CD4-positive, alpha-beta T cell (primary cell): ENCODE results near the gene PTPRK. TPM values are rescaled to one million over a fixed set of nuclear protein-coding genes. Genes with fewer than 3 reads are reported as not detected.

Source experiments
- ATAC-seq: fragments of 200-7000 bp; cut with Tn5 transposase; one replicate; pipeline ENCODE4 v1.10.0; 2022; ENCODE audit warnings: mild to moderate bottlenecking; ENCODE audit not compliant: poor library complexity
- CTCF ChIA-PET: fragments of 350-600 bp; sonication (Branson Sonifier 250); formaldehyde crosslinking; loops from one replicate; lab custom pipeline; 2021; ENCODE audit warnings: antibody characterized with exemption, inconsistent platforms; lab: Charles Lee
- POLR2A ChIA-PET: fragments of 350-600 bp; sonication (Branson Sonifier 250); formaldehyde crosslinking; loops from one replicate; lab custom pipeline; 2021; ENCODE audit warnings: antibody characterized with exemption, inconsistent platforms; lab: Charles Lee
- DNase-seq, 14 experiments: peaks; one replicate each; pipeline ENCODE4 v3.0.0-alpha.2; 2013 to 2020; ENCODE audit warnings: mixed read lengths in 2 of 14
- H3K27ac ChIP-seq, 2 donors: one replicate each; pipeline versions ENCODE4 v1.5.1 to v1.7.0; 2013; ENCODE audit warnings: low read length in 2 of 2, low read depth in 1 of 2, mild to moderate bottlenecking in 1 of 2
- H3K27me3 ChIP-seq, 2 experiments: 1 replicate in 1 of 2; 2 replicates in 1 of 2; pipeline versions ENCODE4 v1.6.1 to v1.7.0; 2013; ENCODE audit warnings: low read length in 2 of 2, control low read depth in 1 of 2, mild to moderate bottlenecking in 1 of 2, moderate library complexity in 1 of 2; ENCODE audit not compliant: insufficient read depth in 2 of 2, control insufficient read depth in 1 of 2
- H3K36me3 ChIP-seq: one replicate; pipeline ENCODE4 v1.6.1; 2013; ENCODE audit warnings: low read length, control low read depth; ENCODE audit not compliant: insufficient read depth
- H3K4me1 ChIP-seq: one replicate; pipeline ENCODE4 v1.6.1; 2013; ENCODE audit warnings: low read length, control low read depth; ENCODE audit not compliant: insufficient read depth
- H3K4me3 ChIP-seq: one replicate; pipeline ENCODE4 v1.5.1; 2013; ENCODE audit warnings: mild to moderate bottlenecking, low read length, moderate library complexity
- H3K9me3 ChIP-seq, 2 experiments: 1 replicate in 1 of 2; 2 replicates in 1 of 2; pipeline versions ENCODE4 v1.6.1 to v1.7.0; 2013; ENCODE audit warnings: low read length in 2 of 2, mild to moderate bottlenecking in 2 of 2, control low read depth in 1 of 2, moderate library complexity in 1 of 2; ENCODE audit not compliant: control insufficient read depth in 1 of 2, insufficient read depth in 1 of 2
- H3K27ac Mint-ChIP-seq: one replicate; pipeline ENCODE4 v1.8.0; 2020; ENCODE audit warnings: mixed read lengths
- H3K27me3 Mint-ChIP-seq: one replicate; pipeline ENCODE4 v1.8.0; 2021; ENCODE audit warnings: mixed read lengths
- H3K36me3 Mint-ChIP-seq: one replicate; pipeline ENCODE4 v1.8.0; 2021; ENCODE audit warnings: low read depth, mixed read lengths
- H3K4me1 Mint-ChIP-seq: one replicate; pipeline ENCODE4 v1.8.0; 2021; ENCODE audit warnings: low read depth, mixed read lengths
- H3K4me3 Mint-ChIP-seq: one replicate; pipeline ENCODE4 v1.8.0; 2020; ENCODE audit warnings: mild to moderate bottlenecking, mixed read lengths
- H3K9me3 Mint-ChIP-seq: one replicate; pipeline ENCODE4 v1.8.0; 2020; ENCODE audit warnings: mixed read lengths
- CTCF ChIP-seq: fragments of 200-600 bp; IDR thresholded peaks from one replicate; pipeline ENCODE4 v1.8.0; 2022; ENCODE audit warnings: antibody characterized with exemption, mild to moderate bottlenecking
- intact Hi-C, 2 experiments: fragments of 100-400 bp; cut with DNase I in 1 of 2; cut with micrococcal nuclease in 1 of 2; formaldehyde crosslinking; loops; one replicate each; pipeline versions ENCODE4 v1.15.1 to v1.9.0; 2023 to 2025; cut with DNase I, micrococcal nuclease
- total RNA-seq, 174 experiments: library from RNA in 2 of 174; stranded (reverse) in 2 of 174; gene quantifications; one replicate each; pipeline ENCODE4 v1.2.3 and lab custom pipeline; 2021 to 2026

The PTPRK gene
- total RNA-seq, 2 experiments from 2014 or later, result 8.4 to 10.3 TPM

GRCh38 chr6:128028183-128028582 is 492.2 kb downstream of the PTPRK start:
- Histone ChIP-seq H3K27ac (no peak overlapping the region), H3K4me1 (peaks cover 2% of the 10 kb centered on the region), H3K27me3 (no peaks in the 10 kb centered on the region), H3K36me3 (no peaks in the 10 kb centered on the region), H3K4me3 (no peak overlapping the region), H3K9me3 (no peaks in the 10 kb centered on the region)
- Mint-ChIP-seq H3K36me3 (no peaks in the 10 kb centered on the region), H3K27me3 (no peaks in the 10 kb centered on the region), H3K4me3 (no peak overlapping the region), H3K9me3 (no peaks in the 10 kb centered on the region), H3K4me1 (peaks cover 26% of the 10 kb centered on the region), H3K27ac (no peak overlapping the region)
- intact Hi-C loops, result no loop called here
- CTCF ChIA-PET, result no interaction called here
- POLR2A ChIA-PET, result no interaction called here
- ATAC-seq, result no peak
- no peak for TF ChIP-seq CTCF
- DNase-seq, result no peak

- Histone ChIP-seq H3K9me3 (no peaks in the 10 kb centered on the region), H3K36me3 (no peaks in the 10 kb centered on the region), H3K27ac (no peak overlapping the region), H3K4me1 (no peaks in the 10 kb centered on the region), H3K4me3 (no peak overlapping the region), H3K27me3 (no peaks in the 10 kb centered on the region)
- Mint-ChIP-seq H3K4me1 (peaks cover 7% of the 10 kb centered on the region), H3K9me3 (no peaks in the 10 kb centered on the region), H3K4me3 (no peak overlapping the region), H3K27ac (no peak overlapping the region), H3K36me3 (no peaks in the 10 kb centered on the region), H3K27me3 (no peaks in the 10 kb centered on the region)
- no peak for TF ChIP-seq CTCF
- POLR2A ChIA-PET, result no interaction called here
- DNase-seq (no peak), ATAC-seq (no peak)
- CTCF ChIA-PET, result no interaction called here
- intact Hi-C loops, result no loop called here
These were observed 494.9 kb downstream of the PTPRK start for GRCh38 chr6:128025478-128025877.

- Histone ChIP-seq H3K4me1 (no peaks in the 10 kb centered on the region), H3K9me3 (no peaks in the 10 kb centered on the region), H3K4me3 (no peak overlapping the region), H3K36me3 (no peaks in the 10 kb centered on the region), H3K27ac (no peak overlapping the region), H3K27me3 (no peaks in the 10 kb centered on the region)
- Mint-ChIP-seq H3K27ac (no peak overlapping the region), H3K36me3 (no peaks in the 10 kb centered on the region), H3K27me3 (no peaks in the 10 kb centered on the region), H3K4me1 (peaks cover 7% of the 10 kb centered on the region), H3K4me3 (no peak overlapping the region), H3K9me3 (no peaks in the 10 kb centered on the region)
- CTCF ChIA-PET, result no interaction called here
- ATAC-seq, result no peak
- DNase-seq, result no peak
- TF ChIP-seq CTCF, result no peak
- intact Hi-C loops, result no loop called here
- POLR2A ChIA-PET, result no interaction called here
These were observed 495.4 kb downstream of the PTPRK start for GRCh38 chr6:128024969-128025368.
